Measurements from ENCODE around the gene FXYD7.

DNA sequence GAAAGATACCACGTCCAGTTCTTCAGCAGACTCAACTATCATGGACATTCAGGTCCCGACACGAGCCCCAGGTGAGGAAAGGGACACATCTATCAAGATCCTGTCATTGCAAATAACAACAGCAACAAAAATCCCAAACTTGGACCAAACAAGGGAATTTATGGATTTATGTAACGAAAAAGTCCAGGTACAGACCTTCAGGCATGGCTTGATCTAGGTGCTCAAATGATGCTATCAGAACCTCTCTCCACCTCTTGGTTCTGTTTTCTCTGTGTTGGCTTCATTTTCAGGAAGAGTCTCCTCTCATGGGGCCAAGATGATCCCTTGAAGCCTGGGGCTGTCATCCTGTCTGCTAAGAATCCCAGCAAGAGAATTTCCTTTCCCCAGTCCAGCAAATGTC lies 14.4 kb downstream of the FXYD7 start:
- TF ChIP-seq, protein P1, sequence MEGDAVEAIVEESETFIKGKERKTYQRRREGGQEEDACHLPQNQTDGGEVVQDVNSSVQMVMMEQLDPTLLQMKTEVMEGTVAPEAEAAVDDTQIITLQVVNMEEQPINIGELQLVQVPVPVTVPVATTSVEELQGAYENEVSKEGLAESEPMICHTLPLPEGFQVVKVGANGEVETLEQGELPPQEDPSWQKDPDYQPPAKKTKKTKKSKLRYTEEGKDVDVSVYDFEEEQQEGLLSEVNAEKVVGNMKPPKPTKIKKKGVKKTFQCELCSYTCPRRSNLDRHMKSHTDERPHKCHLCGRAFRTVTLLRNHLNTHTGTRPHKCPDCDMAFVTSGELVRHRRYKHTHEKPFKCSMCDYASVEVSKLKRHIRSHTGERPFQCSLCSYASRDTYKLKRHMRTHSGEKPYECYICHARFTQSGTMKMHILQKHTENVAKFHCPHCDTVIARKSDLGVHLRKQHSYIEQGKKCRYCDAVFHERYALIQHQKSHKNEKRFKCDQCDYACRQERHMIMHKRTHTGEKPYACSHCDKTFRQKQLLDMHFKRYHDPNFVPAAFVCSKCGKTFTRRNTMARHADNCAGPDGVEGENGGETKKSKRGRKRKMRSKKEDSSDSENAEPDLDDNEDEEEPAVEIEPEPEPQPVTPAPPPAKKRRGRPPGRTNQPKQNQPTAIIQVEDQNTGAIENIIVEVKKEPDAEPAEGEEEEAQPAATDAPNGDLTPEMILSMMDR (IDR thresholded peaks at IDR 0.05; ENCODE audit: poor library complexity) = no peak
- TF ChIP-seq EZH2phosphoT487 (IDR thresholded peaks at IDR 0.05; ENCODE audit: low read depth, severe bottlenecking, unreplicated experiment) = no peak
- TF ChIP-seq EZH2 (IDR thresholded peaks at IDR 0.05; ENCODE audit: borderline replicate concordance) = no peak
